Erythroblast (primary cell): ENCODE data around the gene NUP210.

ENCODE experiments used
- GATA1 ChIP-seq: IDR thresholded peaks from 2 replicates; pipeline ENCODE4 v1.6.1; 2011; ENCODE audit warnings: low read depth, mild to moderate bottlenecking, control low read depth, low read length, moderate library complexity
- POLR2A ChIP-seq: IDR thresholded peaks from 2 replicates; pipeline ENCODE4 v1.6.1; 2011; ENCODE audit warnings: mild to moderate bottlenecking, low read length

DNA sequence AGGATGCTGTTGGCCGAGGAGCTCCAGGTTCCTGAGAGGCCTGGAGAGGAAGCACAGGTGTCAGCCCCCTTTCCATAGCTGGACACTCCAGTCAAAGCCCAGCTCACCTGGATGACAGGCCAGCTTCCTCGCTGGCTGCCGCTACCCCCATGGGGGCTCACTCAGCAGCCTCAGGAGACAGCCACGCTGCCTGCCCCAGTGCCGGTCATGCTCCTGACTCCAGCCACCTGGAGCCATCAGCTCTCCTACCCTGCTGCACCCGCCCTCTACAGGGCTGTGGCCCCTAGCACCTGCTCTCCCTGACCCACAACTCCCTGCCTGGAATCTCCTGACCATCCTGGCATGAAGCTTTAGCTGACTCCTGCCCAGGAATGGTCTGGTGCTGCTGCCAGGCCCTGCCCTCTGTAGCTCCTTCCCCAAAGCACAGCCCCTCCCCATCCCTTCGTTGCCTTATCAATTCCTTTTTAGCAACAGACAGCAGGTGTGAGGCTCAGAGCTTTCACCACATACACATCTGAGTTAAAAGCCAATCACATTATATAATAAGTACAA lies 94.2 kb downstream of the NUP210 start:
- TF ChIP-seq POLR2A (no peak), GATA1 (no peak)
